ENCODE measurements around the gene TMC2.

Gene TMC2

DNA sequence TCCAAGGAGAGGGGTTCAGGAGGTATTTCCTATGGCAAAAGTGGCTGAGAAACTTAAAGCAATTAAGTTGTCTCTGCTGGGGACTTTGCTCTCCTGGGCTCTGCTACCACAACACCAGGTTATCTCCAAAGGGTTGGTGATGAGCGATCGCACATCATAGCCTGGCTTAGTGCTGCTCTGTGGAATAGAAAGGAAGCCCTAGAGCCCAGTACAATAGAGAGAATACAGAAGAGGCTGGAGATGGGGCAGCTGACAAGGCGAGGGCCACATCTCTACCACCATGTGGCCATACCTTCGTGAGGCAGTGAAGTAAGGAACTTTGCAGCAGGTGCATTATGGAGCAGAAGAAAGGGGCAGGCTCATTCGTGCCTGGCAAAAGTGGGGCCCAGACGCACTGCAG, 8.6 kb upstream of the TMC2 start:
- no peak for DNase-seq

DNA sequence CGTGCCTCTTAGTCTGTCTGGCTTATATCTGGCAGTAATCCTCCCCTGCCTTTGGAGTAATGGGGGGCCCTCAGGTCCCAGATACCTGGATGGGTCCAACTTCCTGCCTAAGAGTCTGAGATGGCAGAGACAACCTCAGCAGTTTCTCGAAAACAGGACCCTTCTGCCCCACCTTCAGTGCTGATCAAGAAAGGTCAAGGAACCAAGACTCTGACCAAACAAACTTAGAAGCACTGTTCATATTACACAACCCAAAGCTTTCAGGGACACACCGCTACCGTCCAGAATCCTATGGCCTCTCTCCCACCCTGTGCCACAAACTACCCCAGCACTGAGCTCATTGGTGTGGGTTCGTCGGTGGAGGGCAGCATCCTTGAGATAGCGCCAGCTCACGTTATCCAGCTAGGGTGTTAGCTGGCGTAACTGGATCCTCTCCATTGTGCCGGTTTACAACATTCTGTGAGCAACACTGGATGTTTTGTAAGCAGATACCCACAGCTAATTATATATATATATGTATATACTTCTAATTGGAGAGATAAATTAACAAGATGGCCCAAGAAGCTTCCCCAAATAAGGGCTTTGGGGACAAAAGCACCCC, 7.6 kb upstream of the TMC2 start:
- peak; percentile 11 for DNase-seq

- DNase-seq: peak; percentile 87
Measured at GRCh38 chr20:2533118-2533517, 3.3 kb upstream of the TMC2 start.

DNA sequence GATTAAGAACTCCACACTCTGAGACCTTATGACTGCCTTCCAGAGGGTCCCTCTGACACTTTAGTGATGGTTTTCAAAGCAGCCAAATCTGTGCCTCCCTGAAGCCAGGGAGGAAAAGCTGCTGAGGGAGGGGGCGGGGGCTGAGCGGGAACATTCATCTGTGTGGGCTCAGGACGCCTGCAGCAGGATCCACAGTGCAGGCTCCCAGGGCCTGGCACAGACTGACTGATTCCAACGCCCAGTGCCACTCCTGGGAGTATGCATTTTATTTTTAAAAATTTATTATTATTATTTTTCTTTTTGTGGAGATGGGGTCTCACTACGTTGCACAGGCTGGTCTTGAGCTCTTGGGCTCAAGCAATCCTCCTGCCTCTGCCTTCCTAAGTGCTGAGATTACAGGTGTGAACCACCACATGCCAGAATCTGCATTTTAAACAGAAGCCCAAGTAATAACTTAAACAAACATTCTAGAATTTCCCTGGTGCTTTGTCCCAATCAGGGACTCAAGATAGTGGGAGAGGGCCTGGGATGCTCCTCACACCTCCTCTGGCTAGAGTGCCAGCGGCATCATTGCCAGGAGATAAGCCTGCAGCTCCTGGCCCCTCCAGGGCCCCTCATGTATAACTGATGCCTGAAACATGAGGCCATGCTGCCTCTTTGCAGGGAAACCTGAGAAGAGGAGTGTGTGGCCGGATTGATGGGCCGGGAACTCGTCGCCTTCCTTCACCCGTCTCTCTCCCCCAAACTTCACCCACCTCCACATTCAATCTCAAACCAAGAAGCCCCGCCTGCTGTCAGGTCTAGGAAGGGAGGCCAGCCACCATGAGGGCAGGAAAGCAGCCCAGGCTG, 438 bp upstream of the TMC2 start:
- no peak for DNase-seq

DNA sequence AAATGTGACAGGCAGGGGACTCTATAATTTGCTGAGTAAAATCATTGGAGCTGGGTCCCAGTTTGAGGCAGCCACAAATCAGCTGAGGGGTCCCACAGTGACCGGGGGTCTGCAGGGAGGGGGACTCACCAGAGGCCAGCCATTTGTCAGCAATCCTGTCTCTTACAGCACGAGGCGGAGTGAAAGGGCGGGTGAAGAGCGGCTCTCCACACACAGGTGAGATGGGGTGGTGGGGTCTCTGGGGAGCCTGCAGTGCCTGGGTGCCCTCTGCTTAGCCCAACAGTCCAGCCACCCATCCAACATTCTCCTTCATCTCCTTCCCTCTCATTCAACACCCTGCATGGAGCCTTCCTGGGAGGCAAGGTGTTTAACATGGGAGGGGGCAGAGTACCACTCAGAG, 728 bp downstream of the TMC2 start:
- no peak for DNase-seq

DNA sequence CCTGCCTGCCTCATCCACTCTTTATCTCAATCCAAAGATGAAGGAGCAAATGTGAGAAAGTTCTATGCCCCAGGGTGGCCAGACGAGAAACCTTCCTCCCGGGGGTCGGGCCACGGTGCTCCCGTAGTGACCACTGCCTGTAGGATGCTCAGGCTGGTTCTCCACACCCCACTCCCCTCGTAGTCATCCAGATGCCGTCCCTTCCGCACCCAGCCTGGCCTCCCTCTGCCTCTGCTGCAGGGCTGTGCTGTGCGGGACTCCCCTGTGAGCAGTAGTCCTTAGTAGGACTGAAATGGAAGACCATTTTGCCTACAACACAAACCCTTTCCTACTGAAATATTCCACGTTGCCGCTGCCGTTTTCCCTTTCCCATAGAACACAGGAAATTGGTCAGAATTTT, 2.0 kb downstream of the TMC2 start:
- DNase-seq: no peak

DNA sequence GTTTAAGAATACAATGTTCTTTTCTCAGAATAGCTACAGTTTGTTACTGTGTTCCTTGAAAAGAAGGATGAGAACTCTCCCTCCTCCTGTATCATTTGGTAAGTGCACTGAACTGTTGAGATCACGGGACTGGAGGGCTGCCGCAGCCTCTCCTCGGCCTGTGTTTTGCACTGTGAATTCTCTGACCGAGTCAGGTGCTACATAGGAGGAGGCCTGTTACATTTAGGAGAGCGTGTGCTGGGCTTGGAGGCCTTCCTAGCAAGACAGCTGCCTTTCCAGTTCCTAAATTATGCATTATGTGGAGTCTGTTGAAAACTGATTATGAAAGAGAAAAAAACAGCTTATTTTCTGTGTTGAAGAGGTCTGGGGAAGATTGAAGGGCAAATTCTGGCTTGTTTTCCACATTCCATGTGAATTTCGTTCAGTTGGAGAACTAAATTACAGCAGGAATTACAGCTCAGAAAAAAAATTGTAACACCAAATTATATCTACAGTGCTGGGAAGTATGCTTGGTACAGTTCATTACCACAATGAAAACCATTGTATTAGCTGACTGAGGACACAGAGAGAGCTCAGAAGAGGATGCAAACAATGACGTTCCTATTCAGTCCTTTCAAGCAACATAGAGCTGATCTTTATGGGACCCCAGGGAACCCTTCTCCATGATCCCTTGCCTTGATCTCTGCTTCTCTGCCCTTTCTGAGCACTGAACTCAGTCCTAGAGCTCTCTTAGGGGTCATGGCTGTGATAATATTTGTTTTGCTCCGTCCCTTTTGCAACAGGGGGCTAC, 2.8 kb downstream of the TMC2 start:
- DNase-seq: peak; percentile 20

DNA sequence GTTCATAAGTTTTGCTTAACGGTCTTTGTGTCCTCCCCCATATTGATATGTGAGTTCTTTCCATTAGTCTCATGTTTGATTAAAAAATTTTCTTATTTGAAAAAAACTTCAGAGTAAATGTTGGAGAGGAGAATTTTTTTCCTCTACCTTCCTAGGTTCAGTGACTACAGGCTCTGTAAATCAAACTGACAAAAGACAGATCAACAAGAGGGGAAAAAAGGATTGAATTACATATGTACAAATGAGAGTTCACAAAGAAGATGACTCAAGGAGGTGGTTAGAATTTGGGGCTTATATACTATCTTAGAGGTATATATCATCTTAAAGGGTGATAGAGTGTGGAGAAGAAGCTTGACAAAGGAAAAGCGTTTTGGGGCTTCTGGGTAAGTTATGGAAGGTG, 5.6 kb downstream of the TMC2 start:
- no peak for DNase-seq

DNA sequence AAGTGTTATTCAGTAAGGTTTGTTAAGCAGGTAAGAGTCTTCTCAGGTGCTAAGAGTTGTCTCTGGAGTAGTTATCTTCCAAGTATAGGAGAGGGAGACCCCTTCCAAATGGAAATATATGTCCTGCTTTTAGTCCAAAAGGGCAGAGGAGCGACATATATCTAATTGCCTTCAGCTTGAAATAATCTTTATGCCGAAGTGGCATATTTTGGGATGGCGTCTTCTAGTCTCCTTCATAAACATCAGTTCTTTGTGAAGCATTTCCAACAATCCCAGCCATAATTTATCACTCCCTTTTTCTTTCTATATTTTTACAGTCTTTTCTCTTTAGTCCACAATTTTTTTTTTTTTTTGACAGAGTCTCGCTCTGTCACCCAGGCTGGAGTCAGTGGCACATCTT, 6.0 kb downstream of the TMC2 start:
- no peak for DNase-seq

DNA sequence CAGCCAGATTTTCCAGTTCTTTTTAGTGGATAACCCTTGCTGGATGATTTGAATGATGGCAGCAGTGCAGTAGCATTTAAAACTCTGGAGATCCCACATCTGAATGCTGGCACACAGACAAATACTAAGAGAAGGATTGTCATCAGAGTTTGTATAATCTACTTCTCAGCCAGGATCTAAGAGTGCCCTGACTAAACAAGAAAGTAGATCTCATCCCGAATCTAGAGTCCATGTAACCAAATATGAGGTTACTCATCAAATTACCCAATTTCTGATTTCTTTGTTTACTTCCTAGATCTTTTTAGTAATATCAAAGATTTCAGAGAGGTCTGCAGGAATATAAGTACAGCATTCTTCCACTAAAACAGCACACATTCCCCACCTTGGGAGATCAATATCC, 7.8 kb downstream of the TMC2 start:
- no peak for DNase-seq

DNA sequence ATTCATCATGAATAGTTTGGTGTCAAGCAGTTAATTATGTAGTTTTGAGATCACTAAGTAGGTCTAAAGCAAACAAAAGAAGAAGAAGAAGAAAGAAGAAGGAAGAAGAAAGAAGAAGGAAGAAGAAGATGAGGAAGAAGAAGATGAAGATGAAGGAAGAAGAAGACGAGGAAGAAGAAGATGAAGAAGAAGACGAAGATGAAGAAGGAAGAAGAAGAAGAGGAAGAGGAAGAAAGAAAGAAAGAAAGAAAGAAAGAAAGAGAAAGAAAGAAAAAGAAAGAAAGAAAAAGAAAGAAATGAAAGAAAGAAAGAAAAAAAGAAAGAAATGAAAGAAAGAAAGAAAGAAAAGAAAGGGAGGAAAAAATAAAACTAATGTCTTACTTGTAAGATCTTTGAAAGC, 9.2 kb downstream of the TMC2 start:
- DNase-seq: no peak

DNA sequence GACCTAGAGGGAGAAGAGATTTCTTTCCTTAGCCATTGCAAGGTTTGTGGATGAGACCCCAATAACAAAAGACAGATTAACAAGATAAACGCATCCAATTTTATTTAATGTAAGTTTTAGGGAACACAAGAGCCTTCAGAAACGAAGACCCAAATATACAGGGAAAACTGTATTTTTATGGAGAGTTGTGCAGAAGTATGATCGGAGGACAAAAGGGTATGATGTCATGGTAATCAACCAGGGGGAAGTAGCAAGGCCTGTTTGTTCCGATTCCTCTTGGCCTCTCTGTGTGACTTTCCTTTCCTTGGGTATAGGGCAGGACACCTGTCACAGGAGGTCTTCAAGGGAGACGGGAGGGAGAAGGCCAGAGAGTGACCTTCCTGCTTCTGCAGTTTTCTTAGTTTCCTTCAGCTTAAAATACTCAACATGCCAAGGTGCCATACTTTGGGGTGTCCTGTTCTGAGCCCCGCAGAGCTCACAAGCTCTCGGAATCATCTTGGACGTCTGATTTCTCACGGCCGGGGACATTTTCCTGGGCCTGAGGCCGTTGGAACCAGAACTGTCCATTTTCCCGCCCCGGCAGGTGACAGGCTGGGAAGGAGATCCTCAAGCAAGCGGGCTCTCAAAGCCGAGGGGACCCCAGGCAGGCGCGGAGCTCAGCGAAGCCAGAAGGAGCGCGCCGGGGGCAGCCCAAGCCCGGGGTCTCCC, 21.7 kb downstream of the TMC2 start:
- DNase-seq: no peak

GRCh38 chr20:2558581-2559278, 22.4 kb downstream of the TMC2 start:
- DNase-seq: no peak

DNA sequence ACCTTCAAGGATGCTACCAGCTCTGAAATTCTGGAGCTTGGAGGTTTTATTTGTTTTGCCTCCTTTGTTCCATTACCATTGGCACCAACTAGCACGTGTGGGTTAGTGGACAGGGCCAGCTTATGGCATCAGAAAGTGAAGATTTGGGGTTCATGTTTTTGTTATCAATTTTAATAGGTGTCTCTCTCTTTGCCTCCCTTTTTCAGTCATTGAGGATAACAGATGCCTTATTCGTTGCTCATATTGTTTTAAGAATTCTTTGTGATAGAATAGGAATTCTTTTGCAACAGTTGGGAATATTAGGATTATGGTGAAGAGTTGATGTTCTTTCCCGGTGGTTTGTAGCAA, 22.9 kb downstream of the TMC2 start:
- DNase-seq: no peak

DNA sequence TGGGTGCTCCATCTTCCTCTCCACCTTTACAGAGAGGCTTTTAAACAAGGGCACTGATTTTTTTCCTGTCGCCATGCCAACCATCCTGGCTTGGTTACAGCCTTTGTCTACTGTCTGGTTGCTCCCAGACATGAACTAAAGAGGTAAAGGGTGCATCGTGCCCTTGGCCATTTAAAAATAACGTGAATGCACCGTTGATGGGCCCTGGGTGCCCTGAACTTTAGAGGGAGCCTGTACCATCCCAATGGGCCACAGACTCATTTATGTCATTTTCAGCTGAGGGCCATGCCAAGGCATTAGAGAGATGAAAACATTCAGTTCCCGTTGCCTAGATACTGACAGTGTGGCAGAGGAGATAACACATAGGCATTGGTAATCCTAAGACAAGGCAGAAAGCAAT, 23.3 kb downstream of the TMC2 start:
- DNase-seq: no peak

- no peak for DNase-seq
Measured at GRCh38 chr20:2563116-2563515, 26.7 kb downstream of the TMC2 start.

DNA sequence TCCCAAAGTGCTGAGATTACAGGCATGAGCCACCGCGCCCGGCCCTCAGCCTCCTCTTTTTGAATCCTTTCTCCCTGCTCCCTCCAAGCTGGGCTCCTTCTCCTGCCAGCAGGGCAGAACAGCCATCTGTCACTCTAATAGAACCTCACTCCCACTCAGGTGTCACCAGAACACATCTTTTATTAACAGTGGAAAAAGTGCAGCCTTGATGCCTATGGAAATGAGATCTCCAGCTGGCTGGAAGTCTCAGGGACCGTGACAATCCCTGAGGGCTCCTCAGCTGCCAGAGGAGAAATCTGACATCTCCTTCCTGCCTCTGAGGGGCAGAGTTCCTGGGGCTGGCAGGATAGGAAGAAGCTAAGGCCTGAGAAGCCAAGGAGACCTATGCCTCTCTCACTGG, 28.0 kb downstream of the TMC2 start:
- DNase-seq: peak; percentile 43

DNA sequence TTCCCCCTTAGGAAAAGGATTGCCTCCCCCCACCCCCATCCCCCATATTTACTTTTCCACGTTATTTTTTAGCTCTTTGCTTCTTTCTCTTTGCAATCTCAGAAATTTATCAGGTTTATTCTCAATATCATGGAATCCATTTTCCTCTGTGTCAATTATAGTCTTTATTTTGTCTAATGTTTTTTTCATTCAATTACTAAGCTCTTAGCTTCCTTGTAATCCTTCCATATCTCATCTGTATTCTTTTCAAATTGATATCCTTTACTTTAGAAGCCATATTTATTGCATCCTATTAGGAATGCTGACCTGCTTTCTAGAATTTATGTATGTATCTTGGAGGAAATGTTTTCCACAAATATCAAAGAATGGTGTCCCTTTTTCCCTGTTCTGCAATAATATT, 39.3 kb downstream of the TMC2 start:
- no peak for DNase-seq

DNA sequence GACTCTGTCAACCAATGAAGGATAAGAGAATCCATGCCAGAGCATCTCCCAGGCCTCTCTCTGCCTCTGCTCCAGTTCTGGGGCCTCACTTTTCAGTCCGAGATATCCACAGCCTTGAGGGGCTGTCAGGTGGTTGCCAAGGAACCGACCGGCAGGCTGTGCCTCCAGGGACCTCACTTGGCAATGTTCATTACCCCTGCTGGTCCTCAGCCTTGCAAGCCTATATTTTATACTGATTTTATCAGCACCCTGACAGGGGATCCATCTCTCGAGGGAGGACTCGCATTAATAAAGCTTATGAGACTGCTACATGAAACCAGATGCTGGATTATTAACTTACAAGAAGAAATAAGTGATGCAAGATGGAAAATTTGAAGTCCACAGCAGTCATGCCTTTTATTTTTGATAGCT, 39.9 kb downstream of the TMC2 start:
- DNase-seq: no peak

DNA sequence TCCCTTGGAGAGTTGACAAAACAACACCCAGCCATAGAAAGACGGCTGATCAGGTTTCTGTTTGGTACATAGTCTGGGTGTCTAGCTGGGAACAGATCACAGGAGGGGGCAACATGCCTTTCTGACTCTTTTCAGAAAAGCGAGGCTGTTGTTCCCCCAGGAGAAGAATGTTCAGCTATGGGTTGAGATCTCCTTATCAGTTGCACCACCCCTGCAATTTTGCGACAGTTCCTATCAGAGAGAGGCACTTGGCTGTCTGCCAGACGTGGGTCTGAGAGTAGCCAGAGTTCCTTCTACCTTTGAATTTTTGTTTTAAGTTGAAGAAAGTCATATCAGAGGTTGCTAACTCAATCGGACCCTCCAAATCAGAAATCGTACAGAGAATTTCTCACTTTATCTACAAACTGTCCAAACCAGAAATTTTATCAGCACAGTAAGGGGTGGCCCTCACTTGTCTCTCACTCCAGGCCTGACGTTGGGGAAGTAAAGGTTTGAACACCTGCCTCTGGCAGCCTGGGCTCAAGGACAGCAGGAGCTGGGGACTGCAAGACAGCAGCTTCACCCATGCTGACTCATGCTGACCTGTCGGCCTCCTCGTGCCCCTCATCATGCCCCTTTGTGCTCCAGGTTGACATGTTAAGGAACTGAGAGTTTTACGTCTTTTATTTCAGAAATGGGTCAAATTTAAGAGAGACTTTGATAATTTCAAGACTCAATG, 42.3 kb downstream of the TMC2 start:
- DNase-seq: no peak

GRCh38 chr20:2585811-2586210, 49.4 kb downstream of the TMC2 start:
- DNase-seq: no peak

GRCh38 chr20:2593756-2594155, 57.4 kb downstream of the TMC2 start:
- no peak for DNase-seq
